NK-92 treated with Interleukin-12 subunit alpha and Interleukin-12 subunit beta, amount 100 ng/mL, for 24 hours (cell line): Measurements from ENCODE around the gene ARHGAP5.

Experiments used
- DNase-seq: peaks from one replicate; lab custom pipeline; 2025; lab: John Stamatoyannopoulos, UW

ARHGAP5 gene, protein sequence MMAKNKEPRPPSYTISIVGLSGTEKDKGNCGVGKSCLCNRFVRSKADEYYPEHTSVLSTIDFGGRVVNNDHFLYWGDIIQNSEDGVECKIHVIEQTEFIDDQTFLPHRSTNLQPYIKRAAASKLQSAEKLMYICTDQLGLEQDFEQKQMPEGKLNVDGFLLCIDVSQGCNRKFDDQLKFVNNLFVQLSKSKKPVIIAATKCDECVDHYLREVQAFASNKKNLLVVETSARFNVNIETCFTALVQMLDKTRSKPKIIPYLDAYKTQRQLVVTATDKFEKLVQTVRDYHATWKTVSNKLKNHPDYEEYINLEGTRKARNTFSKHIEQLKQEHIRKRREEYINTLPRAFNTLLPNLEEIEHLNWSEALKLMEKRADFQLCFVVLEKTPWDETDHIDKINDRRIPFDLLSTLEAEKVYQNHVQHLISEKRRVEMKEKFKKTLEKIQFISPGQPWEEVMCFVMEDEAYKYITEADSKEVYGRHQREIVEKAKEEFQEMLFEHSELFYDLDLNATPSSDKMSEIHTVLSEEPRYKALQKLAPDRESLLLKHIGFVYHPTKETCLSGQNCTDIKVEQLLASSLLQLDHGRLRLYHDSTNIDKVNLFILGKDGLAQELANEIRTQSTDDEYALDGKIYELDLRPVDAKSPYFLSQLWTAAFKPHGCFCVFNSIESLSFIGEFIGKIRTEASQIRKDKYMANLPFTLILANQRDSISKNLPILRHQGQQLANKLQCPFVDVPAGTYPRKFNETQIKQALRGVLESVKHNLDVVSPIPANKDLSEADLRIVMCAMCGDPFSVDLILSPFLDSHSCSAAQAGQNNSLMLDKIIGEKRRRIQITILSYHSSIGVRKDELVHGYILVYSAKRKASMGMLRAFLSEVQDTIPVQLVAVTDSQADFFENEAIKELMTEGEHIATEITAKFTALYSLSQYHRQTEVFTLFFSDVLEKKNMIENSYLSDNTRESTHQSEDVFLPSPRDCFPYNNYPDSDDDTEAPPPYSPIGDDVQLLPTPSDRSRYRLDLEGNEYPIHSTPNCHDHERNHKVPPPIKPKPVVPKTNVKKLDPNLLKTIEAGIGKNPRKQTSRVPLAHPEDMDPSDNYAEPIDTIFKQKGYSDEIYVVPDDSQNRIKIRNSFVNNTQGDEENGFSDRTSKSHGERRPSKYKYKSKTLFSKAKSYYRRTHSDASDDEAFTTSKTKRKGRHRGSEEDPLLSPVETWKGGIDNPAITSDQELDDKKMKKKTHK (N-terminal part only)

GRCh38 chr14:32077081-32078022, at the start of gene ARHGAP5:
TSS of gene ARHGAP5 (plus strand) at chr14:32077304. CDS start at chr14:32090670, 13,366 bp downstream.
- DNase-seq, result no peak

- no peak for DNase-seq
These were observed 48.5 kb upstream of the ARHGAP5 start for GRCh38 chr14:32028599-32028998.

GRCh38 chr14:32033543-32033942, 43.6 kb upstream of the ARHGAP5 start:
- DNase-seq, result no peak

GRCh38 chr14:32038876-32039275, 38.2 kb upstream of the ARHGAP5 start:
- DNase-seq, result no peak

DNA sequence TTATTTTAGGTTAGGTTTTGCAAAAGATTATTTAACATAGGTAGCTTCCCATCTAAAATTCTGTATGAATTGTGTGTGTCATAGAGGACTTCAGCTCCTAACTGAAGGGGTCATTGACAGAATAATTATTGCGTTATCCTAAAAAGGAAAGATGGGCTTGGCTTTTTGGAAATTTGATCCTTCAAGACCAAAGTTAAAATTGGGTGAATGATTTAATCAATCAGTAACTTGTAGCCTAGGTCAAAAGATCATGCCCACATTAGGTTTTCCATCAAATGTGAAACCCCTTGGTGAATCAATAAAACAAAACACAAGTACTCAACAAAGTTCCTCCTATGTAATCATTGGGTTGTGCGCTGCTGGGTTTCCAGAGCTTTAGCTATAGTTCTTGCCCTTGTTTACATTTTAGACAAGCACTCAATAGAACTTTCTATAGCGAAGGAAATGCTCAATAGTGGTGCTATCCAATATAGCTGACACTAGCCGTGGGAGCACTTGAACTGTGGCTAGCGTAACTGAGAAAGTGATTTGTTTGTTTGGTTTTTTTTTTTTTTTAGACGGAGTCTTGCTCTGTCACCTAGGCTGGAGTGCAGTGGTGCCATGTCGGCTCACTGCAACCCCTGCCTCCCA, 37.6 kb upstream of the ARHGAP5 start:
- DNase-seq, result no peak

DNA sequence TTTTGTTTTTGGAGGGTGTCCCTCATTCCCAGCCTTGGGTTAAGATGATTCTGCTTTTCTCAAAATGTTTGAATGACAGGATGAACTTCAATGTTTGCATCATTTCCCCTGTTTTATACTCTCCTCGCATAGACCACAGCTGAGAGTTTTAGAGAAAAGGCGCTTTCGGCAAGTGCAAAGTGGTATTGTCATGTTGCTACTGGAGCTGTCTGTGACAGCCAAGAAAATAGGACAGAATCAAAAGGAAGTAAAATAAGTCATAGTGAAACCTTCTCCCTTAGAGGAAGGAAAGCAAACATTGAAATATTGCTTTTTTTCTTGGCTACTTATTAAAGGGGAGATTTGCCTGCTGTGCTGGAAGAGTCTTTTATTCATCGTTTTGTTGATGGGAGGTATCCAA, 33.5 kb upstream of the ARHGAP5 start:
- no peak for DNase-seq

DNA sequence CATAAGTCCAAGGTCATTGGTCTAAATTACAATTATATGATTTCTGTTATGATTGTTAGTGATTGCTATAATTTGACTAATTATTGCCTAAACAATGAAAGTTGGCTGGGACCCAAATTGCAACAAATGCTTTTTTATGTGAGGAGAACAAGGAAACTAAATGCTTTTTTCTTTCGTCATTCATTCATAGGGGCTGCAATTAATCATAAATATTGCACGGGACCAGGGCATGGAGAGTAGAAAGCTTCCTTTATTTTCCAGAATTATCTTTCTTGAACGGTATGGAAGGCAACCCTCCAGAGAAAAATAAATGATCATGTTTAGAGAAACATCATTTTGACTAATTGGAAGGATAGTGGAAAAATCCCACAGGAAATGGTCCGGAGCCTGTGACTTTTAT, 32.6 kb upstream of the ARHGAP5 start:
- DNase-seq, result no peak

GRCh38 chr14:32047791-32048190, 29.3 kb upstream of the ARHGAP5 start:
- no peak for DNase-seq

DNA sequence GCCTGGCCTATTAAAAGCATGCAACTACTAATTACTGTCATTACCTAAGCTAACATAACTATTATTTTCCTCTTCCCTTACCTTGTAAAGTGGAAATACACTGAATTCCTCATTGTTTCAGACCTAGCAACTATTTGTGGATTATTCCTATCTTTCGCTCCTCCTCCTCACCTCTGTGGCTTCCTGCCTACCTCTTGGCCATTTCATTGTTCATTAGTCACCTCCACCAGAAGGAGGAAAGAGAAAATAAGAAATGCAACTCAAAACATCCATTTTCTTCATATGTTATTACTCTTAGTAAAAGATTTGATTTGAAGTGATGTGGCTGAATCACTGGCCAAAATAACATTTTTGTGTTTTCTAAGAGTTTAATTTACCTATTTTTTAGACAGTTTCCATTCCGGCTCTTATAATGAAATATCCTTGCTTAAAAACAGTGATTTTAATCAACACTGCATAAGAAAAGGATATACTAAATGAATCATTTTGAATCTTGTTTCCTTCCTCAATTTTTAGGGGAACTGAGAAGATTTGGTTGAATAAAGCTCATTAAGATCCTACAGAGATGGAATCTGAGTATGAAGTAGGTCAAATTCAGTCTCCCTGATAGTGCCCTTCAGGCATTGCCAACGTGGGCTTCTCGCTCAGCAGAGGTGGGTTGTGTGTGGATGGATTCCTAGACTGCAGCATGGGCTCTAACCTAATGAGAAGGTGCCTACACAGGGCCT, 27.6 kb upstream of the ARHGAP5 start:
- DNase-seq, result no peak

GRCh38 chr14:32050878-32051277, 26.2 kb upstream of the ARHGAP5 start:
- no peak for DNase-seq

DNA sequence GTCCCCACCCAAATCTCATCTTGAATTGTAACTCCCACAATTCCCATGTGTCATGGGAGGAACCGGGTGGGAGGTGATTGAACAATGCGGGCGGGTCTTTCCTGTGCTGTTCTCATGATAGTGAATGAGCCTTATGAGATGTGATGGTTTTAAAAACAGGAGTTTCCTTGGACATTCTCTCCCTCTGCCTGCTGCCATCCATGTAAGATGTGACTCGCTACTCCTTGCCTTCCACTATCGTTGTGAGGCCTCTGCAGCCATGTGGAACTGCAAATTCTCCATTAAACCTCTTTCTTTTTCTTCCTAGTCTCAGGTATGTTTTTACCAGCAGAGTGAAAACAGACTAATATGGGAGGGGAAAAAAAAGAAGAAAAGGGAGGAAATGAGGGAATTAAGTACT, 22.6 kb upstream of the ARHGAP5 start:
- no peak for DNase-seq

DNA sequence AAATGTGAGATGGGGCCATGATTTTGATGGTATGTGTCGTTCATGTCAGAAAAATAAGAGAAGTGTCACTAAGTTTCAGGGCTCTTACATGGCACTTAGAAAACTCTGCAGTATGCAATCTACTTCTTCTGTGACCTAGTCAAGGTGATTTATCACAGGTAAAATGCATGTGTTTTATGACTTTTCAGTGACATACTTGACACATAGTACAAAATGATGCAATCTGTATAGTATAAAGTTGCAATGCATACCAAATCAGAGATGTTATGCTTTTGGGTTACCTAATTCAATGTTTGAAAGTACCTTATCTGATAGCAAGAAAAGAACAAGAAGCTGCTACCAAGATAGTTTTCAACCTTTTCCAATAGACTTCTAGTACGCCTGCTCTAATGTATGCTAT, 21.9 kb upstream of the ARHGAP5 start:
- DNase-seq, result no peak

DNA sequence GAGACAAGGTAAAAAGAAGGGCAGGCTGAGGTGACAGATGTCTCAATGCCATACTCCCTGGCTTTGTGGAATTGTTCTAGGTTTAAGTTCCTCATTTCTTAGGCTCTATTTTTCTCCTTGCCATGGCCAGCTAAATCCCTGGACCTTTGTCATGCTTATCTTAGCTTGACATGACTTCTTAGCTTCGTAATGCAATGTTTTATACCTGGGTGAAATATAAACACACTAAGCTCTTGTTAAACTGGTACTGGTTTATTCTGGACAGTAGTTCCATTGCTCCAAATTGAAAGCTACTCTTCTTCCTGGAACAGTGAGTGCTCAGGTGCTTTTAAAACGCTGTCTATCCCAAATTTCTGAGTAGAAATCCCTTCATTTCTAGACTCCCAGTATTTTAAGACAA, 17.4 kb upstream of the ARHGAP5 start:
- no peak for DNase-seq

GRCh38 chr14:32064931-32065330, 12.2 kb upstream of the ARHGAP5 start:
- no peak for DNase-seq

DNA sequence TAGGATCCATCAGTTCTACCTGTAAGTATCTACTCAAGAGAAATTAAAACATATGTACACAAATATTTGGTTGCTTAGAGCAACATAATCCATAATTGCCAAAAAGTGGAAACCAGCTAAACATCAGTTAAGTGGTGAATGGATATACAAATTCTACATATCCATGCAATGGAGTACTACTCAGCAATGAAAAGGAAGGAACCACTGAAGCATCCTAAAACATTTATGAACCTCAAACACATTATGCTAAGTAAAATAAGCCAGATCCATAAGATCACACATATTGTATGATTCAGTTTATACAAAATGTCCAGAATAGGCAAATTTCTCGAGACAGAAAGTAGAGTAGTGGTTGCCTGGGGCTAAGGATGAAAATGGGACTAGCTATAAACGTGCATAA, 8.4 kb upstream of the ARHGAP5 start:
- no peak for DNase-seq

GRCh38 chr14:32070282-32070681, 6.8 kb upstream of the ARHGAP5 start:
- no peak for DNase-seq

DNA sequence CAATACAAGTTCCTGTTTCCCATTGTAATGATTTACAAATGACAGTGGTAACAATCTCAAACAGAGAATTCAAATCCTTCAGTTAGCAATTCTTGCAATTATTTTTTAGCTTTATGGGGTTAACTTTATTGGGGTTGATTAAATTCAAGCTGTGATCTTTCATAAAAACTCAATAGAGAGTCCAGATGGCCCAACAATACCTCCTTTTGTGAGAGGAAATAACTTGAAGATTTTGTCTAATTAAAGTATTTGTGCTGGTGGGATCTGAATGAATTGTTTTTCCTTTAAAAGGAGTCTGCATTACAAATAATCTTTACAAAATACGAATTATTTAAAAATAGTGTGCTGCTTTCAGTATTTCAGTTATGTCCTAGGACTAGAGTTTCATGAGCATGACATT, 4.4 kb upstream of the ARHGAP5 start:
- no peak for DNase-seq

DNA sequence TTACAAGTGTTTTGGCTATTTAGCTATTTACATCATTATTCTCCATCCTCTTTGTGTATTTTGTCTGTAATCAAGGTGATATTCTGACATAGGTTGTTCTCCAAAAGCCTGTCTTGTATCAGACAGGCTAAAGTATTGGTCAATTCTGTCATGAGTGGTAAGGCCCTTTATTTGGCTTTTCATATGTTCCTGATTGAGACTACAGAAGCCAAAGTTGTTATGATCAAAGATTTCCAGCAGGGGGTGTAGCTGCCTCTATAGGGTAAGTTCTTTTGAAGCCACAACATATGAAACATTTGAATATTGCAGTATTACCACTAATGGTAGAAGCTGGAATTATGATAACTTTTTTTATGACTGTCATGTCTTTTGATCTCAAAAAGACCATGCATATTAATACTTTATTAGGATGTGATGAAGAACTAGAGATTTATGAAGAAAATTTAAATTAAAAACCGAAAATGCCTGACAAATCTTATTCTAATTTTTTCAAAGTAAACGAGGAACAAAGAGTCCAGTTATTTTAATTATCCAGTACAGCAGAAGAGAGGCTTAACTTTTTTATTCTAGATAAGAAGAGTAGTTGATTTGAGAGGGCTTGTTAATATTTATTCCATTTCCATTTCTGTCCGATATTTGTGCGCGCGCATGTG, 3.4 kb upstream of the ARHGAP5 start:
- no peak for DNase-seq

- no peak for DNase-seq
These were observed 2.1 kb upstream of the ARHGAP5 start for GRCh38 chr14:32074887-32075572.
